ENCODE results near the gene GLUD2. TPM values are rescaled to one million over a fixed set of nuclear protein-coding genes. Genes with fewer than 3 reads are reported as not detected.
"Not testable (repeated sequence)": the region's sequence is repeated elsewhere in the genome, so short reads cannot be mapped to it uniquely, and the experiment has no call there.

Gene GLUD2
- total RNA-seq (under 1 TPM in 3 of 5 donors, not detected in 2; 0.13 to 0.39 (median 0.29) TPM), total RNA-seq (0.62 to 4.0 (median 1.4) reads per million in 29 experiments)
- 0.52 TPM for total RNA-seq (2013)

DNA sequence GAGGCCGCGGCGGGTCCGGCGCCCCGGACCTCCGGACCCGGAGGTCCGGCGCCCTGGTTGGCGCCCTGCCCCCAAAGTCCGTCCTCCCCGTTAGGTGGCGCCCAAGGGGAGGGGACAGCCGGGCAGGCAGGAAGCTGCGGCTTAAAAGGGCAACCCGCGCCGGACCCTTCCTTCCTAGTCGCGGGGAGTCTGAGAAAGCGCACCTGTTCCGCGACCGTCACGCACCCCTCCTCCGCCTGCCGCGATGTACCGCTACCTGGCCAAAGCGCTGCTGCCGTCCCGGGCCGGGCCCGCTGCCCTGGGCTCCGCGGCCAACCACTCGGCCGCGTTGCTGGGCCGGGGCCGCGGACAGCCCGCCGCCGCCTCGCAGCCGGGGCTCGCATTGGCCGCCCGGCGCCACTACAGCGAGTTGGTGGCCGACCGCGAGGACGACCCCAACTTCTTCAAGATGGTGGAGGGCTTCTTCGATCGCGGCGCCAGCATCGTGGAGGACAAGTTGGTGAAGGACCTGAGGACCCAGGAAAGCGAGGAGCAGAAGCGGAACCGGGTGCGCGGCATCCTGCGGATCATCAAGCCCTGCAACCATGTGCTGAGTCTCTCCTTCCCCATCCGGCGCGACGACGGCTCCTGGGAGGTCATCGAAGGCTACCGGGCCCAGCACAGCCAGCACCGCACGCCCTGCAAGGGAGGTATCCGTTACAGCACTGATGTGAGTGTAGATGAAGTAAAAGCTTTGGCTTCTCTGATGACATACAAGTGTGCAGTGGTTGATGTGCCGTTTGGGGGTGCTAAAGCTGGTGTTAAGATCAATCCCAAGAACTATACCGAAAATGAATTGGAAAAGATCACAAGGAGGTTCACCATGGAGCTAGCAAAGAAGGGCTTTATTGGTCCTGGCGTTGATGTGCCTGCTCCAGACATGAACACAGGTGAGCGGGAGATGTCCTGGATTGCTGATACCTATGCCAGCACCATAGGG is at the start of gene GLUD2:
TSS of gene GLUD2 (plus strand) at position 170 of the 979 bp plus-strand sequence. CDS start at position 245, 75 bp downstream.
- H3K4me3 ChIP-seq (ENCODE audit: control insufficient read depth in 1 of 2, extremely low read depth in 1 of 2, low read length in 1 of 2); CTCF ChIA-PET; H3K36me3 Mint-ChIP-seq; DNase-seq; H3K4me1 Mint-ChIP-seq; POLR2A ChIA-PET; H3K9me3 Mint-ChIP-seq; H3K27ac Mint-ChIP-seq; H3K9me3 ChIP-seq; H3K27me3 ChIP-seq (replicated peaks in 1 of 2; ENCODE audit: control insufficient read depth in 2 of 2, extremely low read depth in 1 of 2, insufficient read depth in 2 of 2, low read length in 1 of 2); H3K27ac ChIP-seq (ENCODE audit: low read length); H3K4me3 Mint-ChIP-seq; H3K36me3 ChIP-seq (ENCODE audit: control insufficient read depth in 2 of 2, extremely low read depth in 1 of 2, insufficient read depth in 1 of 2, low read length in 1 of 2); H3K4me1 ChIP-seq (ENCODE audit: control insufficient read depth in 1 of 2, extremely low read depth in 1 of 2, insufficient read depth in 2 of 2, low read length in 2 of 2): not testable (repeated sequence)
- peak; percentile 43 to 58 (median 48) for ATAC-seq (replicated peaks in 1 of 4)
- WGBS (ENCODE audit: insufficient coverage): 21% methylated on average over 42 of the region's 82 CpGs
- H3K27me3 Mint-ChIP-seq: peaks cover 12 to 21% of the 10 kb centered on the region in 2 donors

DNA sequence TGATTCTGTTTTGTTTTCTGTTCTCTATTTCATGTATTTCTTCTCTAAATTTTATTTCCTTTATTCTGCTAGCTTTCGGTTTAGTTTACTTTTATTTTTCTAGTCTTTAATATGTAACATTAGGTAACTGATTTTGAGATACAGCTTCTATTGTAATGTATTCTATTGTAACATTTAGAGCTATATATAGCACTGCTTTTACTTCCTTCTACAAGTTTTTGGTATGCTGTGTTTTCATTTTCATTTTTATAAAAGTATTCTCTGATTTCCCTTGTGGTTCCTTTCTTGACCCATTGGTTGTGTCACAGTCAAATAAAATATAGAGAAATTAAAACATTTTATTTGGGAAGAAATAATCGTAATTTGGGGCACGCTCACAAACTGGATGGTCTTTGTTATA is 48.0 kb upstream of the GLUD2 start:
- ATAC-seq (replicated peaks in 1 of 4): no peak
- H3K4me1 Mint-ChIP-seq: peaks cover 0 to 2% (median 0%) of the 10 kb centered on the region in 3 donors
- peaks cover 0 to 5% of the 10 kb centered on the region in 2 donors for H3K27me3 Mint-ChIP-seq
- CTCF ChIA-PET: no interaction called here
- Histone ChIP-seq H3K4me3 (ENCODE audit: control insufficient read depth in 1 of 2, extremely low read depth in 1 of 2, low read length in 1 of 2) (no peak overlapping the region), H3K9me3 (no peaks in the 10 kb centered on the region), H3K4me1 (ENCODE audit: control insufficient read depth in 1 of 2, extremely low read depth in 1 of 2, insufficient read depth in 2 of 2, low read length in 2 of 2) (no peaks in the 10 kb centered on the region), H3K27ac (ENCODE audit: low read length) (no peak overlapping the region), H3K36me3 (ENCODE audit: control insufficient read depth in 2 of 2, extremely low read depth in 1 of 2, insufficient read depth in 1 of 2, low read length in 1 of 2) (no peaks in the 10 kb centered on the region), H3K27me3 (replicated peaks in 1 of 2; ENCODE audit: control insufficient read depth in 2 of 2, extremely low read depth in 1 of 2, insufficient read depth in 2 of 2, low read length in 1 of 2) (no peaks in the 10 kb centered on the region)
- H3K36me3 Mint-ChIP-seq: no peaks in the 10 kb centered on the region
- no peak for DNase-seq
- POLR2A ChIA-PET: interaction anchor here in 1 of 2 donors (0.6 kb wide), 1 partner anchor 144 kb away, joined by 3 read pairs; no protein-coding TSS in a partner anchor
- no peak overlapping the region for H3K4me3 Mint-ChIP-seq
- no peak overlapping the region for H3K27ac Mint-ChIP-seq
- no CpG with 5 or more reads among the region's 3 CpGs for WGBS (ENCODE audit: insufficient coverage)
- no peaks in the 10 kb centered on the region for H3K9me3 Mint-ChIP-seq

DNA sequence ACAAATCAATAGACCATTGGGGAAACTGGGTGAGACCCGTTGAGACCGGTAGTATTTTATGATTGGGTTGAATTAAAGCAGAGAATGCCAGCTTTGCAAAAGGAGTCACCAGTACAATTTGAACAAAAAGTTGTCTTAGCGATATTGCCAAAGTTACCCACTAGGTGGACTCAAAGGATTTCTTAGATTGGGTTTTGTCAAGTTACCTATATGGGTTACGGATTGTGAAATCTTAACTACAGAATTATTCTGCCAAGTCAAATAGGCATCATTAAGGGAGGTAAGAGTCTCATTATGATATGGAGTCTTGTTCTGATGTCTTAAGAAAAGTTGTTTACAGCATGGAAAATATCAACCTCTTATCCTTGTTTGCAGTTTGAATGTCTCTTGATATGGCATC is 46.8 kb upstream of the GLUD2 start:
- Mint-ChIP-seq H3K27ac (no peak overlapping the region), H3K4me1 (peaks cover 0 to 2% (median 0%) of the 10 kb centered on the region in 3 donors), H3K36me3 (no peaks in the 10 kb centered on the region), H3K27me3 (peaks cover 0 to 5% of the 10 kb centered on the region in 2 donors), H3K4me3 (no peak overlapping the region), H3K9me3 (no peaks in the 10 kb centered on the region)
- H3K4me3 ChIP-seq (ENCODE audit: control insufficient read depth in 1 of 2, extremely low read depth in 1 of 2, low read length in 1 of 2): no peak overlapping the region
- H3K4me1 ChIP-seq (ENCODE audit: control insufficient read depth in 1 of 2, extremely low read depth in 1 of 2, insufficient read depth in 2 of 2, low read length in 2 of 2): no peaks in the 10 kb centered on the region
- DNase-seq (no peak), ATAC-seq (replicated peaks in 1 of 4) (no peak)
- ChIA-PET POLR2A (interaction anchor here in 1 of 2 donors (0.7 kb wide), 1 partner anchor 13 kb away, joined by 3 read pairs; no protein-coding TSS in a partner anchor), CTCF (no interaction called here)
- WGBS (ENCODE audit: insufficient coverage): no CpG with 5 or more reads among the region's 4 CpGs
- no peaks in the 10 kb centered on the region for H3K9me3 ChIP-seq
- no peak overlapping the region for H3K27ac ChIP-seq (ENCODE audit: low read length)
- no peaks in the 10 kb centered on the region for H3K27me3 ChIP-seq (replicated peaks in 1 of 2; ENCODE audit: control insufficient read depth in 2 of 2, extremely low read depth in 1 of 2, insufficient read depth in 2 of 2, low read length in 1 of 2)
- H3K36me3 ChIP-seq (ENCODE audit: control insufficient read depth in 2 of 2, extremely low read depth in 1 of 2, insufficient read depth in 1 of 2, low read length in 1 of 2): no peaks in the 10 kb centered on the region

DNA sequence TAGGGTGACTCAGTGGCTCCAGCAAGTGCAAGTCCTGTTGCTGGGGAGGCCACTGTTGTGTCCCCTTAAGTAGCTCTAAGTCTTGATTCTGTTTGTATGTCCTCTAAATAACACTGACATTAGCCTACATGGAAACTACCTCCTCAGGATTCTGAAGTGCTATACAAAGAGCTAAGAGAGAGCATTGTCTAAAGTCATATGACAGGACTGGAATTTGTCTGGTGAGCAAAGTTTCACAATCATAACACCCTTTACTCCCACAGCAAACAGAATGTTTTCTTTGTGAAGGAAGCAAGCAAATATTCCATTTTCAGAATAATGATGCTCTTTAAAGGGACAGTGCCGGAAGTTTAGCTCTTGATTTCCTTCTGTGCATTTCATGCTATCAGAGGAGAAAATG is 38.5 kb upstream of the GLUD2 start:
- ChIA-PET POLR2A (no interaction called here), CTCF (no interaction called here)
- Histone ChIP-seq H3K9me3 (no peaks in the 10 kb centered on the region), H3K4me1 (ENCODE audit: control insufficient read depth in 1 of 2, extremely low read depth in 1 of 2, insufficient read depth in 2 of 2, low read length in 2 of 2) (no peaks in the 10 kb centered on the region), H3K36me3 (ENCODE audit: control insufficient read depth in 2 of 2, extremely low read depth in 1 of 2, insufficient read depth in 1 of 2, low read length in 1 of 2) (no peaks in the 10 kb centered on the region), H3K4me3 (ENCODE audit: control insufficient read depth in 1 of 2, extremely low read depth in 1 of 2, low read length in 1 of 2) (no peak overlapping the region), H3K27ac (ENCODE audit: low read length) (no peak overlapping the region), H3K27me3 (replicated peaks in 1 of 2; ENCODE audit: control insufficient read depth in 2 of 2, extremely low read depth in 1 of 2, insufficient read depth in 2 of 2, low read length in 1 of 2) (no peaks in the 10 kb centered on the region)
- H3K4me3 Mint-ChIP-seq: no peak overlapping the region
- H3K4me1 Mint-ChIP-seq: no peaks in the 10 kb centered on the region
- H3K36me3 Mint-ChIP-seq: no peaks in the 10 kb centered on the region
- ATAC-seq (replicated peaks in 1 of 4): no peak
- DNase-seq: no peak
- peaks cover 0 to 7% (median 4%) of the 10 kb centered on the region in 3 donors for H3K9me3 Mint-ChIP-seq
- no peak overlapping the region for H3K27ac Mint-ChIP-seq
- H3K27me3 Mint-ChIP-seq: peaks cover 1 to 22% of the 10 kb centered on the region in 2 donors
- 100% methylated on average over 1 of the region's 1 CpG for WGBS (ENCODE audit: insufficient coverage)

DNA sequence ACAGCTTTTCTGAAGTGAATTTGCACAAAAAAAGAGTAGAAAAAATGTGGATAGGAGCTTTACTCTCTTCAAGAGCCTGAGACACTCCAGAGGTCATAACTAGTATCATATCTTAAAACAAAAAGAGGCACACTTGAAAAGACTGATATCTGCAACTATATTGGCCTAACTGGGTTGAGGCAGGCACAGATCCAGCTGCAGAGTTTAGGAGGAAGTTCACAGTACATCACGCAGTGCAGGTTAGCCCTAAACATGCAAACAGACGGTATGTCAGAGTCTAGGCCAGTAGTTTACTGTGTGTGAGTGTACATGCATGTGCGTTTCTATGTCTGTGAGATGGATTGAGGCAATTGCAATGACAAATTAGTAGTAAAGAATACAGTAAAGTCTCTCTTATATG is 37.6 kb upstream of the GLUD2 start:
- 60% methylated on average over 1 of the region's 3 CpGs for WGBS (ENCODE audit: insufficient coverage)
- H3K4me3 Mint-ChIP-seq: no peak overlapping the region
- no peak overlapping the region for H3K4me3 ChIP-seq (ENCODE audit: control insufficient read depth in 1 of 2, extremely low read depth in 1 of 2, low read length in 1 of 2)
- no peaks in the 10 kb centered on the region for H3K36me3 ChIP-seq (ENCODE audit: control insufficient read depth in 2 of 2, extremely low read depth in 1 of 2, insufficient read depth in 1 of 2, low read length in 1 of 2)
- no peak overlapping the region for H3K27ac ChIP-seq (ENCODE audit: low read length)
- DNase-seq (no peak), ATAC-seq (replicated peaks in 1 of 4) (no peak)
- peaks cover 0 to 14% (median 4%) of the 10 kb centered on the region in 3 donors for H3K9me3 Mint-ChIP-seq
- no peaks in the 10 kb centered on the region for H3K9me3 ChIP-seq
- H3K4me1 ChIP-seq (ENCODE audit: control insufficient read depth in 1 of 2, extremely low read depth in 1 of 2, insufficient read depth in 2 of 2, low read length in 2 of 2): no peaks in the 10 kb centered on the region
- H3K27ac Mint-ChIP-seq: no peak overlapping the region
- POLR2A ChIA-PET: no interaction called here
- H3K4me1 Mint-ChIP-seq: no peaks in the 10 kb centered on the region
- H3K27me3 Mint-ChIP-seq: peaks cover 1 to 27% of the 10 kb centered on the region in 2 donors
- CTCF ChIA-PET: no interaction called here
- H3K27me3 ChIP-seq (replicated peaks in 1 of 2; ENCODE audit: control insufficient read depth in 2 of 2, extremely low read depth in 1 of 2, insufficient read depth in 2 of 2, low read length in 1 of 2): no peaks in the 10 kb centered on the region
- H3K36me3 Mint-ChIP-seq: no peaks in the 10 kb centered on the region

DNA sequence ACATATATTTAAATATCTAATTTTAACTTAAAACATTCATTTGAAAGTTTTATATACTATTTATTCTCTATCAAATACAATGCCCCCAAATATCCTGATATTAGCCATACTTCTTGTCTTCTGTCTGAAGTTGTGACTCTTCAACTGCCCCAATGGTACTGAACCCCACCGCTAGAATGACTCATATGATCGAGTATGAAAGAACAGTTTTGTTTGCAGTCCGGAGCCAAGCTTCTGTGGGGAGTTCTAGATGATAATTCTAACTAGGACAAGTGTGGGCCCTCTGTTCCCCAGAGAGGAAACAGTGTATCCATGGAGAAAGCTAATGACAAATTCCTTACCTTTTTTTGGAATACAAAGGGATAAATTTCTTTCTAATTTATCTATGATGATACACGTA is 37.2 kb upstream of the GLUD2 start:
- CTCF ChIA-PET: no interaction called here
- no peak for ATAC-seq (replicated peaks in 1 of 4)

More for the DNA sequence above, 37.2 kb upstream of the GLUD2 start:
- WGBS (ENCODE audit: insufficient coverage): no CpG with 5 or more reads among the region's 4 CpGs
- no peak overlapping the region for H3K27ac Mint-ChIP-seq
- no peak for DNase-seq
- Histone ChIP-seq H3K27ac (ENCODE audit: low read length) (no peak overlapping the region), H3K36me3 (ENCODE audit: control insufficient read depth in 2 of 2, extremely low read depth in 1 of 2, insufficient read depth in 1 of 2, low read length in 1 of 2) (no peaks in the 10 kb centered on the region), H3K4me1 (ENCODE audit: control insufficient read depth in 1 of 2, extremely low read depth in 1 of 2, insufficient read depth in 2 of 2, low read length in 2 of 2) (no peaks in the 10 kb centered on the region), H3K9me3 (no peaks in the 10 kb centered on the region), H3K27me3 (replicated peaks in 1 of 2; ENCODE audit: control insufficient read depth in 2 of 2, extremely low read depth in 1 of 2, insufficient read depth in 2 of 2, low read length in 1 of 2) (no peaks in the 10 kb centered on the region), H3K4me3 (ENCODE audit: control insufficient read depth in 1 of 2, extremely low read depth in 1 of 2, low read length in 1 of 2) (no peak overlapping the region)
- no peak overlapping the region for H3K4me3 Mint-ChIP-seq
- peaks cover 2 to 16% (median 4%) of the 10 kb centered on the region in 3 donors for H3K9me3 Mint-ChIP-seq
- H3K27me3 Mint-ChIP-seq: peaks cover 1 to 27% of the 10 kb centered on the region in 2 donors
- no peaks in the 10 kb centered on the region for H3K36me3 Mint-ChIP-seq
- POLR2A ChIA-PET: no interaction called here
- no peaks in the 10 kb centered on the region for H3K4me1 Mint-ChIP-seq
